Dermis microvascular lymphatic vessel endothelial cell (primary cell): ENCODE results near the gene PITX3. TPM values are rescaled to one million over a fixed set of nuclear protein-coding genes. Genes with fewer than 3 reads are reported as not detected.

Source experiments
- DNase-seq, 2 donors: peaks; one replicate each; pipeline versions ENCODE4 v3.0.0 to v3.0.0-alpha.2; 2010; ENCODE audit warnings: low read depth in 2 of 2
- total RNA-seq: library from RNA; depleted of rRNA; stranded (reverse); fragments of >200 nt; gene quantifications from 2 replicates; pipeline ENCODE4 v1.2.1, GENCODE V29; 2014

Gene PITX3
- total RNA-seq, result not detected in 2 replicates

- peak; percentile 75 to 93 for DNase-seq
Measured at GRCh38 chr10:102241444-102242117, at the start of gene PITX3. Gene PITX3, minus strand, starts transcription at chr10:102241512. Its CDS starts 9,432 bp downstream, at chr10:102232080.

DNA sequence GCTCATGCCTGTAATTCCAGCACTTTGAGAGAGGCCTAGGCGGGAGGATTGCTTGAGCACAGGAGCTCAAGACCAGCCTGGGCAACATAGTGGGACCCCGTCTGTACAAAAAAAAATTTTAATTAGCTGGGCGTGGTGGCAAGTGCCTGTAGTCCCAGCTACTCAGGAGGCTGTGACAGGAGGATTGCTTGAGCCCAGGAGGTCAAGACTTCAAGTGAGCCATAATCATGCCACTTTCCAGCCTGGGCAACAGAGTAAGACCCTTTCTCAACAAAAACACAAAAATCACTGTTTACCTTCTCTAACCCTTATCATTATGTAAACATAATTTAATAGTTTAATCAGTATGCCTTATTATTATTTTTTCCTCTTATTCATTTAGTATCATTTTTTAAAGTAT, 48.5 kb upstream of the PITX3 start:
- no peak for DNase-seq

GRCh38 chr10:102289356-102289755, 48.0 kb upstream of the PITX3 start:
- no peak for DNase-seq

- DNase-seq, result no peak
Measured at GRCh38 chr10:102287991-102288390, 46.7 kb upstream of the PITX3 start.

DNA sequence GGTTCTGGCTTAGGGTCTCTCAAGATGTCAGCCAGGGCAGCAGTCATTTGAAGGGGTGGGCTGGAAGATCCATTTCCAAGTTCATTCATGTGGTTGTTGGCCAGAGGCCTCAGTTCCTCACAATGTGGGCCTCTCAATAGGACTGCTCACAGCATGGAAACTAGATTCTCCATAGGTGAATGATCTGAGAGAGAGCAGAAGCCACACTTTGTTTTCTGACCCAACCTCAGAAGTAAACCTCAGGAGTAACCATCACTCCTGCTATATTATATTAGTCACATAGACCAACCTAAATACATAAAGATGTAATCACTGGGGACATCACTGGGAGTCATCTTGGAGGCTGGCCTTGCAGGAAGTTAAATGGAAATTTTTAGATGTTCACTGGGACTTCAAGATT, 46.2 kb upstream of the PITX3 start:
- no peak for DNase-seq

DNA sequence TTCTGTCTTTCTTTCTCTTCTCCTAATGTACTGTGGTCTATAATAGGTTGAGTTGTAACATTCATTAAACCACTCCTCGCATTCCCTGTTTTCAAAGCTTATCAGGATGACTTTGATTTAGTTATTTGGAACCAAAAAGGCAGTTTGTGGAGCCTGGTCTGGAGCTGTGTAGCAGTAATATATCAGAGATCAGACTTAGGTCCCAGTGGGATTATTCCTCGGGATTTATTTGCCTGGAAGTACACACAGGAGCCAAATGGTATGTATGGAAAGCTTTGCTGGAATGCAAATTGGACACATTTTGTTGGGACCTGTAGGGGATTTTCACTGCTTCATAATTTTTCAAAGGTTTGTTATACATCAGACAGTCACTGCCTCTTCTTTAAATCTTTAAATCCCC, 44.9 kb upstream of the PITX3 start:
- no peak for DNase-seq

DNA sequence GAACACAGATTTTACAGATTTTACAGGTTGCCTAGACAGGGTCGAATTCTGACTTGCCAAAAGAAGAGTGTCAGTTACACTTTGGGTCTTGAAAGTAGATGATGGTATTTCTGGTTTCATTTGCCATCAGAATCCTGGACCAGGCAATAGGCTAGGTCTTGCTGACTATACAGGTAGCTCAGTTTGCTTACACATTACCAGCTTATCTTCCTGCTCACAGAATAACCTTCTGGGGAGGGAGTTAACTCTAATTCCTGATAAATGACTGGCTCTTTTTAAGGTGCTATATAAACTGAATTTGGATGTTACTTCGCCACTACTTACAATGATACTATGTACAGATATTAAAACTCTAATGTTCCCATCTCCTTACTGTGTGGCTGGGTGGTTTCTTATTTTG, 43.8 kb upstream of the PITX3 start:
- no peak for DNase-seq

DNA sequence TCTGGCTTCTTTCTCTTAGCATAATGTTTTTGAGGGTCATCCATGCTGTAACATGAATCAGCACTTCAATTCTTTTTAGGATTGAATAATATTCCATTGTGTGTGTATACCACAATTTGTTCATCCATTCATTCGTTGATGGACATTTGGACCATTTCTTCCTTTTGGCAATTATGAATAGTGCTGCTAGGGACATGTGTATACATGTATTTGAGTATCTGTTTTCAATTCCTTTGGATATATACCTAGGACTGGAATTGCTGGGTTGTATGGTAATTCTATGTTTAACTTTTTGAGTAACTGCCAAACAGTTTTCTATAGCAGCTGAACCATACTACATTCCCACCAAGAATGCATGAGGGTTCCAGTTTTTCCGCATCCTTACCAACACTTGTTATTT, 43.2 kb upstream of the PITX3 start:
- no peak for DNase-seq

- DNase-seq, result no peak
Measured at GRCh38 chr10:102283890-102284289, 42.6 kb upstream of the PITX3 start.

GRCh38 chr10:102283488-102283887, 42.2 kb upstream of the PITX3 start:
- no peak for DNase-seq

GRCh38 chr10:102281102-102281487, 39.8 kb upstream of the PITX3 start:
- peak in 1 of 2 donors; percentile 64 for DNase-seq

- peak; percentile 35 to 88 for DNase-seq
Measured at GRCh38 chr10:102280397-102281101, 39.2 kb upstream of the PITX3 start.

DNA sequence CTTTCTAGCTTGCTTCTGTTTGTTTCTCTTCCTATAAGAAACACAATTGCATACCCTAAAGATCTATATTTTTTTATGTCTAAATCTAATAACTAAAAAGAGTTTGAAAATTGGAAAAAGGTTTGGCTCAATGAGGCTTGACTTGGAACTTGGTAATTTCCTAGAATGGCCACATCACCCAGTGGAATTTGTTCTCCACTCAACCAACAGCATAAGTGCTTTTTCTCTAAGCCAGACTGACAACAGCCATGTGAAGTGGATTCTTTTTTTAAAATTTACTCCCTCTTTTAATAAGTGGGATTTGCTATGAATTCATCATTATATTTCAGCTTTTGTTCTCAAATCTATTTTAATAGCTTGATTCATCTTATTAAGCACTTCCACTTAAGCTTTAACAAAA, 37.8 kb upstream of the PITX3 start:
- no peak for DNase-seq

DNA sequence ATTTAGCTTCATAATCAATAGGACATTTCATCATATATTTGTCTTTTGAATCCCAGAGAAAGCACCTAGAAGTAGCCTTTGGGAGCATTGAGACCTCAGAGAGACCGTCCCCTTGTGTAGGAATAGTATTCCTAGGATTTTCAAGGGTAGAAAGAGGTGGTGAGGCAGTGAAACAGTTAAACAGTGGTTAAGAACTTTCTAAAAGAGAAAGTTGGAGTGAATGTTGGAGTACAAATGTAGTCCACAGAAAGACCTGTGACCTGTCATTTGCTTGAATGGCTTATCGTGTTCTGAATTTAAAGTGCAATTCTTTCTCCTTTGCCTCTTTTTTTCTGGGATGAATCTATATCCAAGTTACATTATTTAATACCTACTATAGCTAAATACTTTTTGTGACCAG, 34.0 kb upstream of the PITX3 start:
- DNase-seq, result no peak

- DNase-seq, result peak in 1 of 2 donors; percentile 10
Measured at GRCh38 chr10:102274062-102274461, 32.8 kb upstream of the PITX3 start.

GRCh38 chr10:102269017-102269416, 27.7 kb upstream of the PITX3 start:
- no peak for DNase-seq

- no peak for DNase-seq
Measured at GRCh38 chr10:102268375-102268888, 27.1 kb upstream of the PITX3 start.

DNA sequence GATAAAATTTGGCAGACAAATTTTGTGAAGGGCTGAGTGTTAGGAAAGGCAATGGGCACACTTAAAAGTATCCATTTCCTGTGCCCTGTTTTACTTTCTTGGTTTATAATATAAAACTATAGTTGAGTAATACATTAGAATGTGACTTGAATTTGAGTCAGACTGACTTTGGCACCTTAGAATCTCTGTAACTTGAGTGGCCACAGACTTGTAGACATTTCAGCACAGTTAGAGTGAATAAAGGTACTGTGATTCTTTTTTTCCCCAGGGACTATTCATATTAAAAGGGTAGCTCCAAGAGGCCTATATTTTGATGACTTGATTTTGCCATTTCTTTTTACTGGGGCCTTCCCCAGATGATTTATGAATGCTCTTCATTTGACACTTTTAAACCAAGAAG, 26.4 kb upstream of the PITX3 start:
- DNase-seq, result no peak

DNA sequence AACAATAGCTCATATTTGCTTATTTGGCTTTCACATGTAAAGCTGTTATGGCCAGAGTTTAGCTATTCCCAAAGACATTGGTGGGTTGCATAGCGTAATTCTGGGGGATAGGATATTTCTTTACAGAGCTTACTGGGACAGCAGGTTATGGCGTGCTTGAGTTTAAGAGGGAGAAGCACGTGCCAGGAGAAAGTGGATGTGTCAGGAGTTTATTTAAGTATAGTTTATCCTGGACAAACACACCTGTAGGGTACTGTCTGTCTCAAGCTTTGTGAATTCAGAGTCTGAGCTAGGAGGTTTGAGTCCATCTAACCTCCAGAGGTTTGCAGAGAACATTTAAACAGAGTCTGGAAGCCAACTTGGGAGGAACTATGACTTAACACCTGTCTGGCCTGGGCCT, 25.4 kb upstream of the PITX3 start:
- DNase-seq, result no peak

GRCh38 chr10:102264371-102264770, 23.1 kb upstream of the PITX3 start:
- no peak for DNase-seq

- DNase-seq, result peak in 1 of 2 donors; percentile 39
Measured at GRCh38 chr10:102262744-102263370, 21.5 kb upstream of the PITX3 start.

DNA sequence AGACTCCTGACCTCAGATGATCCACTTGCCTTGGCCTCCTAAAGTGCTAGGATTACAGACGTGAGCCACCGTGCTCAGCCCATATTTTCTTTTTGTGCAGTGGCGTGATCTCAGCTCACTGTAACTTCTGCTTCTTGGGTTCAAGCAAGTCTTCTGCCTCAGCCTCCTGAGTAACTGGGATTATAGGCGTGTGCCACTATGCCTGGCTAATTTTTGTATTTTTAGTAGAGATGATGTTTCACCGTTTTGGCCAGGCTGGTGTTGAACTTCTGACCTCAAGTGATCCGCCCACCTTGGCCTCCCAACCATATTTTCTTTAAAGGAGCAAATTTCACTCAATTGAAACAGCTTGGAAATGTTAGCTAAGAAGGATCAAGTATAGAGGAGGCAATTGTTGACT, 20.5 kb upstream of the PITX3 start:
- DNase-seq, result no peak

GRCh38 chr10:102261196-102261595, 19.9 kb upstream of the PITX3 start:
- no peak for DNase-seq
